ENCODE data around the gene UNC50.

UNC50 gene

GRCh38 chr2:98608962-98609604, 694 bp downstream of the UNC50 start:
- Mint-ChIP-seq H3K9me3 (no peaks in the 10 kb centered on the region), H3K4me3 (peak overlapping the region; percentile 91 to 97), H3K27ac (peak overlapping the region; percentile 97), H3K36me3 (peaks cover 17 to 22% of the 10 kb centered on the region in 2 donors), H3K27me3 (no peaks in the 10 kb centered on the region), H3K4me1 (peaks cover 39 to 61% of the 10 kb centered on the region in 2 donors)
- ATAC-seq (replicated peaks) (peak in 1 of 2 donors; percentile 7), DNase-seq (no peak)

GRCh38 chr2:98614024-98614739, 5.8 kb downstream of the UNC50 start:
- Mint-ChIP-seq H3K9me3 (no peaks in the 10 kb centered on the region), H3K27ac (no peak overlapping the region), H3K27me3 (no peaks in the 10 kb centered on the region), H3K4me1 (peaks cover 21 to 30% of the 10 kb centered on the region in 2 donors), H3K4me3 (no peak overlapping the region), H3K36me3 (peaks cover 32 to 50% of the 10 kb centered on the region in 2 donors)
- DNase-seq (no peak), ATAC-seq (replicated peaks) (no peak)

- Mint-ChIP-seq H3K9me3 (no peaks in the 10 kb centered on the region), H3K4me3 (no peak overlapping the region), H3K27me3 (no peaks in the 10 kb centered on the region), H3K27ac (no peak overlapping the region), H3K4me1 (peaks cover 12 to 17% of the 10 kb centered on the region in 2 donors), H3K36me3 (peaks cover 34 to 53% of the 10 kb centered on the region in 2 donors)
- ATAC-seq (replicated peaks) (no peak), DNase-seq (no peak)
These were observed 7.1 kb downstream of the UNC50 start for GRCh38 chr2:98615481-98615880.

GRCh38 chr2:98617149-98617548, 8.8 kb downstream of the UNC50 start:
- H3K36me3 Mint-ChIP-seq, result peaks cover 33 to 45% of the 10 kb centered on the region in 2 donors
- H3K27me3 Mint-ChIP-seq, result no peaks in the 10 kb centered on the region
- peaks cover 12% of the 10 kb centered on the region in 2 donors for H3K4me1 Mint-ChIP-seq

GRCh38 chr2:98623657-98624056, 15.3 kb downstream of the UNC50 start:
- peaks cover 0 to 2% of the 10 kb centered on the region in 2 donors for H3K4me1 Mint-ChIP-seq
- DNase-seq, result no peak

More at GRCh38 chr2:98617149-98617548, 8.8 kb downstream of the UNC50 start:
- Mint-ChIP-seq H3K4me3 (no peak overlapping the region), H3K9me3 (no peaks in the 10 kb centered on the region), H3K27ac (peak overlapping the region; percentile 67)
- ATAC-seq (replicated peaks) (no peak), DNase-seq (no peak)

GRCh38 chr2:98632351-98632750, 24.0 kb downstream of the UNC50 start:
- no peak overlapping the region for H3K27ac Mint-ChIP-seq
- no peaks in the 10 kb centered on the region for H3K4me1 Mint-ChIP-seq
- peaks cover 7 to 8% of the 10 kb centered on the region in 2 donors for H3K36me3 Mint-ChIP-seq
- no peak overlapping the region for H3K4me3 Mint-ChIP-seq
- ATAC-seq (replicated peaks) (no peak), DNase-seq (no peak)
- H3K27me3 Mint-ChIP-seq, result no peaks in the 10 kb centered on the region
- H3K9me3 Mint-ChIP-seq, result peaks cover 0 to 1% of the 10 kb centered on the region in 2 donors

More at GRCh38 chr2:98623657-98624056, 15.3 kb downstream of the UNC50 start:
- Mint-ChIP-seq H3K9me3 (peaks cover 0 to 1% of the 10 kb centered on the region in 2 donors), H3K27ac (no peak overlapping the region), H3K4me3 (no peak overlapping the region), H3K36me3 (peaks cover 3 to 5% of the 10 kb centered on the region in 2 donors), H3K27me3 (no peaks in the 10 kb centered on the region)
- ATAC-seq (replicated peaks), result no peak

GRCh38 chr2:98634406-98635092, 26.2 kb downstream of the UNC50 start:
- no peaks in the 10 kb centered on the region for H3K4me1 Mint-ChIP-seq
- H3K9me3 Mint-ChIP-seq, result no peaks in the 10 kb centered on the region
- H3K27ac Mint-ChIP-seq, result peak overlapping the region; percentile 33
- peaks cover 7 to 8% of the 10 kb centered on the region in 2 donors for H3K36me3 Mint-ChIP-seq
- no peak overlapping the region for H3K4me3 Mint-ChIP-seq
- DNase-seq, result no peak
- H3K27me3 Mint-ChIP-seq, result no peaks in the 10 kb centered on the region
- no peak for ATAC-seq (replicated peaks)

- Mint-ChIP-seq H3K36me3 (peaks cover 8% of the 10 kb centered on the region in 2 donors), H3K27ac (no peak overlapping the region), H3K9me3 (no peaks in the 10 kb centered on the region), H3K27me3 (no peaks in the 10 kb centered on the region), H3K4me3 (no peak overlapping the region), H3K4me1 (no peaks in the 10 kb centered on the region)
- no peak for DNase-seq
- ATAC-seq (replicated peaks), result peak; percentile 25 to 62
These were observed 29.2 kb downstream of the UNC50 start for GRCh38 chr2:98637401-98638147.

GRCh38 chr2:98643496-98644100, 35.2 kb downstream of the UNC50 start:
- Mint-ChIP-seq H3K27me3 (no peaks in the 10 kb centered on the region), H3K36me3 (peaks cover 5% of the 10 kb centered on the region in 2 donors), H3K27ac (no peak overlapping the region), H3K4me3 (no peak overlapping the region), H3K9me3 (no peaks in the 10 kb centered on the region), H3K4me1 (no peaks in the 10 kb centered on the region)
- no peak for ATAC-seq (replicated peaks)
- DNase-seq, result no peak

GRCh38 chr2:98647636-98648035, 39.2 kb downstream of the UNC50 start:
- Mint-ChIP-seq H3K36me3 (no peaks in the 10 kb centered on the region), H3K27ac (no peak overlapping the region), H3K27me3 (no peaks in the 10 kb centered on the region), H3K4me3 (no peak overlapping the region), H3K4me1 (peaks cover 5 to 6% of the 10 kb centered on the region in 2 donors), H3K9me3 (no peaks in the 10 kb centered on the region)
- ATAC-seq (replicated peaks) (no peak), DNase-seq (no peak)

GRCh38 chr2:98648451-98648850, 40.1 kb downstream of the UNC50 start:
- Mint-ChIP-seq H3K4me3 (no peak overlapping the region), H3K9me3 (no peaks in the 10 kb centered on the region), H3K27ac (no peak overlapping the region), H3K27me3 (no peaks in the 10 kb centered on the region), H3K4me1 (peaks cover 5 to 6% of the 10 kb centered on the region in 2 donors), H3K36me3 (no peaks in the 10 kb centered on the region)
- DNase-seq, result no peak
- no peak for ATAC-seq (replicated peaks)

- no peak overlapping the region for H3K4me3 Mint-ChIP-seq
- DNase-seq (peak; percentile 64), ATAC-seq (replicated peaks) (peak; percentile 87 to 95)
- no peak overlapping the region for H3K27ac Mint-ChIP-seq
- H3K9me3 Mint-ChIP-seq, result no peaks in the 10 kb centered on the region
- H3K36me3 Mint-ChIP-seq, result no peaks in the 10 kb centered on the region
- H3K4me1 Mint-ChIP-seq, result peaks cover 5 to 11% of the 10 kb centered on the region in 2 donors
- no peaks in the 10 kb centered on the region for H3K27me3 Mint-ChIP-seq
These were observed 41.0 kb downstream of the UNC50 start for GRCh38 chr2:98649135-98649991.

- Mint-ChIP-seq H3K27me3 (no peaks in the 10 kb centered on the region), H3K4me3 (no peak overlapping the region), H3K27ac (no peak overlapping the region), H3K4me1 (peaks cover 5 to 17% of the 10 kb centered on the region in 2 donors), H3K36me3 (no peaks in the 10 kb centered on the region), H3K9me3 (no peaks in the 10 kb centered on the region)
- DNase-seq (no peak), ATAC-seq (replicated peaks) (no peak)
These were observed 41.6 kb downstream of the UNC50 start for GRCh38 chr2:98649992-98650375.
